ENCODE measurements around the gene FAM83D.
"Not testable (repeated sequence)": the region's sequence is repeated elsewhere in the genome, so short reads cannot be mapped to it uniquely, and the experiment has no call there.

The FAM83D gene

GRCh38 chr20:38962044-38962927 lies 36.1 kb downstream of the FAM83D start, which contains the start of gene DHX35:
DHX35 (plus strand) TSS chr20:38962344; CDS start chr20:38962368, 24 bp downstream.
- peak; percentile 62 to 99 (median 96) for DNase-seq

GRCh38 chr20:38962928-38963401 lies 36.7 kb downstream of the FAM83D start:
- DNase-seq, result no peak

- DNase-seq, result no peak
These were observed 37.5 kb downstream of the FAM83D start for GRCh38 chr20:38963745-38964144.

GRCh38 chr20:38965264-38965663 lies 39.0 kb downstream of the FAM83D start:
- DNase-seq, result no peak

GRCh38 chr20:38968090-38968489 lies 41.9 kb downstream of the FAM83D start:
- DNase-seq, result no peak

GRCh38 chr20:38969708-38970107 lies 43.5 kb downstream of the FAM83D start:
- no peak for DNase-seq

- DNase-seq, result no peak
These were observed 44.1 kb downstream of the FAM83D start for GRCh38 chr20:38970302-38970701.

- DNase-seq, result no peak
These were observed 46.9 kb downstream of the FAM83D start for GRCh38 chr20:38973107-38973506.

GRCh38 chr20:38973645-38974044 lies 47.4 kb downstream of the FAM83D start:
- peak in 8 of 58 donors; percentile 4 to 24 (median 7) for DNase-seq

- no peak for DNase-seq
These were observed 49.4 kb downstream of the FAM83D start for GRCh38 chr20:38975539-38976120.

- no peak for DNase-seq
These were observed 53.2 kb downstream of the FAM83D start for GRCh38 chr20:38979434-38979833.

- no peak for DNase-seq
These were observed 53.6 kb downstream of the FAM83D start for GRCh38 chr20:38979842-38980241.

GRCh38 chr20:38982291-38982690 lies 56.1 kb downstream of the FAM83D start:
- no peak for DNase-seq

- DNase-seq, result no peak
These were observed 58.8 kb downstream of the FAM83D start for GRCh38 chr20:38985060-38985459.

GRCh38 chr20:38985603-38986170 lies 59.5 kb downstream of the FAM83D start:
- DNase-seq, result no peak

- no peak for DNase-seq
These were observed 60.4 kb downstream of the FAM83D start for GRCh38 chr20:38986663-38987062.

GRCh38 chr20:38987777-38988176 lies 61.6 kb downstream of the FAM83D start:
- no peak for DNase-seq

- no peak for DNase-seq
These were observed 64.5 kb downstream of the FAM83D start for GRCh38 chr20:38990728-38991127.

GRCh38 chr20:38991814-38992704 lies 65.8 kb downstream of the FAM83D start:
- no peak for DNase-seq

- DNase-seq, result no peak
These were observed 69.4 kb downstream of the FAM83D start for GRCh38 chr20:38995536-38996044.

- DNase-seq, result not testable (repeated sequence)
These were observed 70.6 kb downstream of the FAM83D start for GRCh38 chr20:38996866-38997265.
